Activated T-cell treated with anti-CD3 and anti-CD28 coated beads, Interleukin-2, amount 50 U/mL, for 24 hours (primary cell): Measurements from ENCODE around the gene ATP2B2.

Experiments used
- DNase-seq: peaks from one replicate; pipeline ENCODE4 v3.0.0-alpha.2; 2020
- H3K27ac Mint-ChIP-seq: 2 replicates; pipeline ENCODE4 v1.8.0; 2020; ENCODE audit warnings: mild to moderate bottlenecking, mixed read lengths
- H3K27me3 Mint-ChIP-seq: 2 replicates; pipeline ENCODE4 v1.8.0; 2020; ENCODE audit warnings: mixed read lengths
- H3K36me3 Mint-ChIP-seq: 2 replicates; pipeline ENCODE4 v1.8.0; 2020; ENCODE audit warnings: low read depth, mixed read lengths
- H3K4me1 Mint-ChIP-seq: 2 replicates; pipeline ENCODE4 v1.8.0; 2020; ENCODE audit warnings: low read depth, mixed read lengths
- H3K4me3 Mint-ChIP-seq: 2 replicates; pipeline ENCODE4 v1.8.0; 2020; ENCODE audit warnings: mild to moderate bottlenecking, moderate library complexity, mixed read lengths
- H3K9me3 Mint-ChIP-seq: 2 replicates; pipeline ENCODE4 v1.8.0; 2020; ENCODE audit warnings: mixed read lengths

ATP2B2 gene

GRCh38 chr3:10420745-10421475 lies 84.5 kb downstream of the ATP2B2 start:
- no peak overlapping the region for H3K4me3 Mint-ChIP-seq
- H3K36me3 Mint-ChIP-seq = no peaks in the 10 kb centered on the region
- peaks cover 13% of the 10 kb centered on the region for H3K4me1 Mint-ChIP-seq
- H3K27ac Mint-ChIP-seq = no peak overlapping the region
- H3K27me3 Mint-ChIP-seq = no peaks in the 10 kb centered on the region
- DNase-seq = no peak
- no peaks in the 10 kb centered on the region for H3K9me3 Mint-ChIP-seq

- Mint-ChIP-seq H3K9me3 (no peaks in the 10 kb centered on the region), H3K36me3 (no peaks in the 10 kb centered on the region), H3K27ac (peak overlapping the region; percentile 26), H3K27me3 (peaks cover 4% of the 10 kb centered on the region), H3K4me1 (peaks cover 13% of the 10 kb centered on the region), H3K4me3 (no peak overlapping the region)
- DNase-seq = peak; percentile 57
Observed at GRCh38 chr3:10419637-10420232, 85.7 kb downstream of the ATP2B2 start.

DNA sequence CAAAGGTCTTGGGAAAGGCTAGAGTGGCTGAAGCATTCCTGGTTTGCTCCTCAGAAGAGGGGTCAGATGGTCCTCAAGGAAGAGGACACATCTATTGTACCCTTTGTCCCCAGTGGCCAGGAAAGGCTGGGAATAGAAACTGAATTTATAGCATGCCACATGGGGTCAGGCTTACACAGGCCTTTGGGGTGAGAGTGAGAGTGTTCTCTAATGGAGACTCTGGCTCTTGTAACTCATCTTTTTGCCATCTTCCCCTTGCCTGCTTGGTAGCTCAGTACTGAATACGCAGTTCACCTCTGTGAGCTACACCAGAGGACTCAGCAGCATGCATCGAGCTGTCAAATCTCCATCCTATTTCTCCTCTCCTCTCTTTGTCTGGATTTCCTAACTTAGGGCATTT lies 87.5 kb downstream of the ATP2B2 start:
- Mint-ChIP-seq H3K36me3 (no peaks in the 10 kb centered on the region), H3K4me3 (no peak overlapping the region), H3K9me3 (no peaks in the 10 kb centered on the region), H3K27me3 (peaks cover 9% of the 10 kb centered on the region), H3K27ac (no peak overlapping the region), H3K4me1 (peaks cover 13% of the 10 kb centered on the region)
- no peak for DNase-seq

- Mint-ChIP-seq H3K27me3 (peaks cover 9% of the 10 kb centered on the region), H3K4me3 (no peak overlapping the region), H3K36me3 (no peaks in the 10 kb centered on the region), H3K4me1 (peaks cover 13% of the 10 kb centered on the region), H3K27ac (no peak overlapping the region), H3K9me3 (no peaks in the 10 kb centered on the region)
- DNase-seq = no peak
Observed at GRCh38 chr3:10416730-10417300, 88.6 kb downstream of the ATP2B2 start.

DNA sequence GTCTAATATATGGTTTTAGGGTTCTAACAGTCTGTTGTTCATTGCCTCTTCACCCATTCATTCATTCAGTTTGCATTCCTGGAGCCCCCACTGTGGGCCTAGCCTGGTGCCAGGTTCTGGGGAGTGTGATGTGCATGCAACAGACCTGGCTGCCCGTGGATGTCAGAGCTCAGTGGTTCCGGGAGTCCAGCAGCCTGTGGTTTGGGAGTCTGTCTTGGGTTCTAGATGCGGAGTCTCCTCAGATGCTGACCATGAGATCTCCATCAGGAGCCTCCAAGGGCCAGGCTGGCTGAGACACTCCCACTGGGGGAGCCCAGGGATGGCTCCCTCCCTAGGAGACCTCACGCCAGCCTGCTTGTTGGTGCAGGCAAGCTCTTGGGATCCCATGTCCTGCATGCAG lies 92.3 kb downstream of the ATP2B2 start:
- Mint-ChIP-seq H3K27me3 (peaks cover 9% of the 10 kb centered on the region), H3K4me1 (no peaks in the 10 kb centered on the region), H3K9me3 (no peaks in the 10 kb centered on the region), H3K27ac (no peak overlapping the region), H3K4me3 (no peak overlapping the region), H3K36me3 (no peaks in the 10 kb centered on the region)
- no peak for DNase-seq

GRCh38 chr3:10411598-10412332 lies 93.6 kb downstream of the ATP2B2 start:
- H3K4me1 Mint-ChIP-seq = no peaks in the 10 kb centered on the region
- H3K27ac Mint-ChIP-seq = no peak overlapping the region
- peaks cover 9% of the 10 kb centered on the region for H3K27me3 Mint-ChIP-seq
- no peaks in the 10 kb centered on the region for H3K36me3 Mint-ChIP-seq
- DNase-seq = no peak
- H3K9me3 Mint-ChIP-seq = no peaks in the 10 kb centered on the region
- H3K4me3 Mint-ChIP-seq = no peak overlapping the region

- Mint-ChIP-seq H3K27ac (no peak overlapping the region), H3K4me3 (no peak overlapping the region), H3K4me1 (no peaks in the 10 kb centered on the region), H3K27me3 (peaks cover 5% of the 10 kb centered on the region), H3K9me3 (no peaks in the 10 kb centered on the region), H3K36me3 (no peaks in the 10 kb centered on the region)
- no peak for DNase-seq
Observed at GRCh38 chr3:10410383-10411002, 94.9 kb downstream of the ATP2B2 start.

DNA sequence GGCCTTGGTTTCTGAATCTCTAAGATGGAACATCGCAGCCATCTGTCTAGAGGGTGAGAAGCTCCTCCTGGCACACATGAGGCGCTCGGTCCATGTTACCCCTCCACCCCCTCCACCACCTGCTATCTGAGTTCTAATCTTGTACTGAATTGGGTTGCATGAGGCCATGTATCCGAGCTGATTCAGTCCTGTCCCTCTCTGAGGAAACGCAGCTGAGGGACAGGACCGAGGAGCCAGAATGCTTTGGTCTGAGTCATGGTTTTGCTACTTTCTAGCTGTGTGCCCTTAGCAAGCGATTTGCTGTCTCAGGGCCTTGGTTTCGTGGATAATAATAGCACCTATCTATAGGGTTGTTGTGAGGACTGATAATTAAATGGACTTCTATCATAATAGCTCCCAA lies 96.7 kb downstream of the ATP2B2 start:
- H3K27ac Mint-ChIP-seq = no peak overlapping the region
- DNase-seq = no peak

DNA sequence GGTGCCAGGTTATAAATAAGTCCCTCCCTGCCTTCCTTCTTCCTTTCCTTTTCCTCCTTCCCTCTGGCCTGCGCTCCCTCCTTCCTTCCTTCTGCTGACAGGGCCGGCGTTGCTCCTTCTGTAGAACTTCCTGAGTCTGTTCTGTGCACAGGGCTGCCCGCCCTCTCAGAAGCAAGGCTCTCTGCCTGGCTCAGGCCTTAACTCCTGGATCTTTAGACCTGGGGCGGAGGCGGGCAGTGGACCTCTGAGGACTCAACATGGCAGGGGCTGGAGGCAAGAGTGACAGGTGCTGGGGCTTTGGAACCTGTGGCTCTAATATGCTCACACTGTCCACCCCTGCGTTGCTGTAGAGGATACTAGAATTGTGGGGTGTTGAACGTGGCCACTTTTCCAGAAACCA lies 98.0 kb downstream of the ATP2B2 start:
- Mint-ChIP-seq H3K4me3 (no peak overlapping the region), H3K36me3 (no peaks in the 10 kb centered on the region), H3K27ac (no peak overlapping the region), H3K27me3 (no peaks in the 10 kb centered on the region), H3K9me3 (no peaks in the 10 kb centered on the region), H3K4me1 (peaks cover 7% of the 10 kb centered on the region)
- no peak for DNase-seq

More for the DNA sequence above, 96.7 kb downstream of the ATP2B2 start:
- Mint-ChIP-seq H3K9me3 (no peaks in the 10 kb centered on the region), H3K4me3 (no peak overlapping the region), H3K27me3 (no peaks in the 10 kb centered on the region), H3K4me1 (peaks cover 7% of the 10 kb centered on the region), H3K36me3 (no peaks in the 10 kb centered on the region)

DNA sequence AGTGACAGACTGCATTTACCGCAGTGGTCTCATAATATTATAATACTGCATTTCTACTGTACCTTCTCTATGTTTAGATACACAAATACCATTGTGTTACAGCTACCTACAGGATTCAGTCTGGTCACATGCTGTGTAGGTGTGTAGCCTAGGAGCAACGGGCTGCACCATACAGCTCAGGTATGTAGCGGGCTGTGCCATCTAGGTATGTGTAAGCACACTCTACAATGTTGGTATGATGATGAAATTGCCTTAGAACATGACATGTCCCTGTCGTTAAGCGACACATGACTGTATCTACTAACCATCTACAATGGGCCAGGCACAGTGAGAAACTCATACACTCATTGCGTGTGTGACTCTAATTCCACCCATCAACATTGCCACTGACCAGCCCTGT lies 99.0 kb downstream of the ATP2B2 start:
- Mint-ChIP-seq H3K4me1 (peaks cover 7% of the 10 kb centered on the region), H3K27ac (no peak overlapping the region), H3K27me3 (no peaks in the 10 kb centered on the region), H3K36me3 (no peaks in the 10 kb centered on the region), H3K9me3 (no peaks in the 10 kb centered on the region), H3K4me3 (no peak overlapping the region)
- DNase-seq = no peak

- Mint-ChIP-seq H3K36me3 (no peaks in the 10 kb centered on the region), H3K4me3 (no peak overlapping the region), H3K27me3 (no peaks in the 10 kb centered on the region), H3K27ac (no peak overlapping the region), H3K9me3 (no peaks in the 10 kb centered on the region), H3K4me1 (peaks cover 7% of the 10 kb centered on the region)
- DNase-seq = no peak
Observed at GRCh38 chr3:10405816-10406215, 99.6 kb downstream of the ATP2B2 start.

DNA sequence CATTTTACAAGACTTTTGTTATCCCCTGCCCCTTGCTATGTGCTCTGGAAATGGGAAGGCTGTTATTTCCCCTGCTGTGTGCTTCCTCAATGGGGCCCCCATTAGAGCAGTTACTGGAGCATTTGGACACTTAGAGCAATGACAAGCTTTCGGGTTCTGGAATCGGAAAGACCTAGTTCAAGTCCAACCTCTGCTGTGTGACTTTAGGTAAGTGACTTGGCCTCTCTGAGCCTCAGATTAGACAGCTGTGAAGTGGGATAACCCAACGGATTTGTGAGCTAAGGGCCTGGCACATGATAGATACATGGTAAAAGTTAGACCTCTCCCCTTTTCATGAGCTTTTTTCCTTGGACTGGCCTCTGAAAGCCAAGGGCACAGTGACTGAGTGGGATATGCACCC lies 100.5 kb downstream of the ATP2B2 start:
- Mint-ChIP-seq H3K27ac (no peak overlapping the region), H3K27me3 (no peaks in the 10 kb centered on the region), H3K36me3 (no peaks in the 10 kb centered on the region), H3K4me3 (no peak overlapping the region), H3K4me1 (peaks cover 7% of the 10 kb centered on the region), H3K9me3 (no peaks in the 10 kb centered on the region)
- no peak for DNase-seq

- Mint-ChIP-seq H3K36me3 (no peaks in the 10 kb centered on the region), H3K4me1 (peaks cover 7% of the 10 kb centered on the region), H3K27me3 (no peaks in the 10 kb centered on the region), H3K4me3 (no peak overlapping the region), H3K27ac (no peak overlapping the region), H3K9me3 (no peaks in the 10 kb centered on the region)
- no peak for DNase-seq
Observed at GRCh38 chr3:10404377-10404776, 101.0 kb downstream of the ATP2B2 start.

DNA sequence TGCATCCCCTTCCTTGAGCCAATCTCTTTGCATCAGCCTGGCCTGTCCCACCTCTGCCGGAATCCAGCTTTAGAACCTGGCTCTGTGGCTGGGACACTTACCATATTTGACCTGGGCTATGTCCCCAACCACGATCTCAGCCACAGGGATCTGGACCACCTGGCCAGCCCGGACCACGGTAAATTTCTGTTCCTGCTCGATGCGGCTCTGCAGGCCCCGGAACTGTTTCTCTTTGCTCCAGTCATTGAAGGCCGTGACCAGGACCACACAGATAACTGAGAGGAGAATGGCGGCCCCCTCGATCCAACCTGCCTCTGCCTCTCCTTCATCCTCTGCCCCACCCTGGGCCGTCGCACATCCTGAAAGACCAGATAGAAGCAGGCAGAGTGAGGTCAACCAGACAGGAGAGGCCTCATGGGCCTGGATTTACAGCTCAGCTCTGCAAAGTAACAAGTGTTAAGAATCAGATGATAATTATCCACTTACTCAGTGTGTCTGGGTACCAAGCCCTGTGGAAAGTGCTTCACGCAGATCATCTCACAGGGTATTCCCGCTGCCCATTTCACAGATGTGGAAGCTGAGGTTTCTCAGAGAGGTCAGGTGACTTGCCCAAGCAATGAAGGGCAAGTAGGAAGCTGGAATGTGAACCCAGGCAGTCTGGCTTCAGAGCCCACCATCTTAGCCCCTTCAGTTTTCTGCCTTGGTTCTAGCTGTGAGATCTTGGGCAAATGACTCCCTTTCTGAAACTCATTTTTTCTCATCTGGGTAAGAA lies 103.2 kb downstream of the ATP2B2 start:
- Mint-ChIP-seq H3K9me3 (no peaks in the 10 kb centered on the region), H3K36me3 (no peaks in the 10 kb centered on the region), H3K27me3 (no peaks in the 10 kb centered on the region), H3K4me3 (no peak overlapping the region), H3K27ac (no peak overlapping the region), H3K4me1 (peaks cover 11% of the 10 kb centered on the region)
- DNase-seq = no peak
